Keratinocyte (primary cell): ENCODE measurements around the gene CPLANE2. TPM values are rescaled to one million over a fixed set of nuclear protein-coding genes. Genes with fewer than 3 reads are reported as not detected.

Experiments used
- DNase-seq: peaks from one replicate; pipeline ENCODE4 v3.0.0-alpha.2; 2011; ENCODE audit warnings: low read depth, missing footprints, low spot score
- FAIRE-seq: peaks from 2 replicates; lab custom pipeline; 2011; peaks lifted over from hg19 to GRCh38; lab: Jason Lieb, UNC
- H2AFZ ChIP-seq: 2 replicates; pipeline ENCODE4 v1.6.0; 2012; ENCODE audit warnings: low read length, control low read depth, inconsistent platforms; ENCODE audit not compliant: control insufficient read depth
- H3K27ac ChIP-seq: 2 replicates; pipeline ENCODE4 v1.5.1; 2011; ENCODE audit warnings: low read length; ENCODE audit not compliant: control insufficient read depth, insufficient read depth
- H3K27me3 ChIP-seq: 3 replicates; pipeline ENCODE4 v1.6.0; 2011; ENCODE audit warnings: low read length; ENCODE audit not compliant: control insufficient read depth, insufficient read depth; ENCODE audit errors: extremely low read depth
- H3K36me3 ChIP-seq, 2 experiments: 2 replicates in 1 of 2; 3 replicates in 1 of 2; pipeline ENCODE4 v1.5.1; 2011; ENCODE audit warnings: low read length in 2 of 2, mild to moderate bottlenecking in 1 of 2; ENCODE audit not compliant: control insufficient read depth in 2 of 2, insufficient read depth in 2 of 2; ENCODE audit errors: extremely low read depth in 1 of 2
- H3K4me1 ChIP-seq: 3 replicates; pipeline ENCODE4 v1.5.1; 2011; ENCODE audit warnings: low read length; ENCODE audit not compliant: control insufficient read depth, insufficient read depth; ENCODE audit errors: extremely low read depth
- H3K4me2 ChIP-seq: 3 replicates; pipeline ENCODE4 v1.6.0; 2011; ENCODE audit warnings: low read depth, low read length; ENCODE audit not compliant: control insufficient read depth, insufficient read depth; ENCODE audit errors: extremely low read depth
- H3K4me3 ChIP-seq, 3 experiments: fragments of 200-600 bp in 1 of 3; sonication (generic) in 1 of 3; 2 replicates in 2 of 3; 3 replicates in 1 of 3; pipeline ENCODE4 v1.5.1; 2011 to 2016; ENCODE audit warnings: low read length in 3 of 3, mild to moderate bottlenecking in 3 of 3, control low read depth in 2 of 3, inconsistent platforms in 1 of 3, low read depth in 1 of 3, mixed read lengths in 1 of 3, mixed run types in 1 of 3, moderate library complexity in 1 of 3; ENCODE audit not compliant: control insufficient read depth in 2 of 3, insufficient read depth in 2 of 3; ENCODE audit errors: extremely low read depth in 1 of 3
- H3K79me2 ChIP-seq: 2 replicates; pipeline ENCODE4 v1.6.0; 2012; ENCODE audit warnings: low read length; ENCODE audit not compliant: control insufficient read depth, insufficient read depth
- H3K9ac ChIP-seq: 3 replicates; pipeline ENCODE4 v1.6.0; 2011; ENCODE audit warnings: low read length; ENCODE audit not compliant: control insufficient read depth, insufficient read depth; ENCODE audit errors: extremely low read depth
- H3K9me1 ChIP-seq: 3 replicates; pipeline ENCODE4 v1.6.0; 2011; ENCODE audit warnings: low read length; ENCODE audit not compliant: control insufficient read depth, insufficient read depth; ENCODE audit errors: extremely low read depth
- H3K9me3 ChIP-seq: 2 replicates; pipeline ENCODE4 v1.5.1; 2012; ENCODE audit warnings: low read depth, low read length; ENCODE audit not compliant: control insufficient read depth
- H4K20me1 ChIP-seq: 3 replicates; pipeline ENCODE4 v1.6.0; 2011; ENCODE audit warnings: low read length; ENCODE audit not compliant: control insufficient read depth, insufficient read depth; ENCODE audit errors: extremely low read depth
- EZH2 ChIP-seq: IDR thresholded peaks from one replicate; pipeline ENCODE4 v1.6.1; 2012; ENCODE audit warnings: inconsistent platforms, mild to moderate bottlenecking, low read length, moderate library complexity
- dilution Hi-C: fragments of 300-500 bp; cut with MboI; formaldehyde crosslinking; loops from one replicate; pipeline ENCODE4 v1.7.0; 2020; ENCODE audit warnings: low sequenced_read_pairs; ENCODE audit not compliant: extremely low pct_ligation_motif_present
- polyA plus RNA-seq, 5 experiments: library from polyadenylated mRNA; depleted of rRNA in 3 of 5; stranded (reverse) in 3 of 5; stranded (forward) in 1 of 5; unstranded in 1 of 5; fragments of >200 nt; gene quantifications; 1 replicate in 1 of 5; 2 replicates in 3 of 5; 3 replicates in 1 of 5; pipeline versions ENCODE4 v1.2.1 to v1.2.3, GENCODE V29; 2011 to 2012; ENCODE audit warnings: missing spikeins in 2 of 5, low read depth in 1 of 5, low replicate concordance in 1 of 5
- TF ChIP-seq, protein P1 (sequence below), 3 experiments: IDR thresholded peaks in 1 of 3; conservative IDR thresholded peaks in 1 of 3; optimal IDR thresholded peaks in 1 of 3; 2 replicates in 2 of 3; 3 replicates in 1 of 3; pipeline versions ENCODE3 to v1.5.1; 2011; ENCODE audit warnings: low read length in 3 of 3, mild to moderate bottlenecking in 3 of 3, moderate library complexity in 2 of 3, control low read depth in 1 of 3, inconsistent platforms in 1 of 3; ENCODE audit not compliant: insufficient read depth in 2 of 3; ENCODE audit errors: extremely low read depth in 1 of 3

Gene CPLANE2
- polyA plus RNA-seq, 1 donor (not counting 4 experiments of a cell fraction or from before 2014, with no cell fraction given): 2.5 TPM

DNA sequence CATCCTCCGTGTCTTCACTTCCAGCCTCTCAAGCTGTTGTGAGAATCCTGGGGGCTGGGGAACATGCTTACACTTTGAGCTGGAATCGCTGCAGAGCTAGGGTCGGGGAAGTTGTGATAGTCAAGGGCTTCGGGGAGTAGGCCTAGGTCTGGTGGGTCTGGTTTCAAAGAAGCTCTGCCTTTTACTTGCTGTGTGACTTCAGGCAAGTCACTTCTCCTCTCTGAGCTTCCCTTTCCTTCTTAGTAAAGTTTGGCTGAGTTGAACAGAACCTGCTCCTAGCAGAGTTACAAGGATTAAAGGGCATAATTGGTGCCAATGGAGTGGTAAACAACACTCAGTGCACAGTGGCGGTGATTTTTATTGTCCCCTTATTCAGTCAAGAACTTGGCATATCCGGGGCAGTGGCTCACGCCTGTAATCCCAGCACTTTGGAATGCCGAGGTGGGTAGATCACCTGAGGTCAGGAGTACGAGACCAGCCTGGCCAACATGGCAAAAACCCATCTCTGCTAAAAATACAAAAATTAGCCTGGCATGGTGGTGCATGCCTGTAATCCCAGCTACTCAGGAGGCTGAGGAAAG, 50.2 kb downstream of the CPLANE2 start:
- no peak overlapping the region for H3K4me2 ChIP-seq
- FAIRE-seq: no peak
- no peak overlapping the region for H2AFZ ChIP-seq

DNA sequence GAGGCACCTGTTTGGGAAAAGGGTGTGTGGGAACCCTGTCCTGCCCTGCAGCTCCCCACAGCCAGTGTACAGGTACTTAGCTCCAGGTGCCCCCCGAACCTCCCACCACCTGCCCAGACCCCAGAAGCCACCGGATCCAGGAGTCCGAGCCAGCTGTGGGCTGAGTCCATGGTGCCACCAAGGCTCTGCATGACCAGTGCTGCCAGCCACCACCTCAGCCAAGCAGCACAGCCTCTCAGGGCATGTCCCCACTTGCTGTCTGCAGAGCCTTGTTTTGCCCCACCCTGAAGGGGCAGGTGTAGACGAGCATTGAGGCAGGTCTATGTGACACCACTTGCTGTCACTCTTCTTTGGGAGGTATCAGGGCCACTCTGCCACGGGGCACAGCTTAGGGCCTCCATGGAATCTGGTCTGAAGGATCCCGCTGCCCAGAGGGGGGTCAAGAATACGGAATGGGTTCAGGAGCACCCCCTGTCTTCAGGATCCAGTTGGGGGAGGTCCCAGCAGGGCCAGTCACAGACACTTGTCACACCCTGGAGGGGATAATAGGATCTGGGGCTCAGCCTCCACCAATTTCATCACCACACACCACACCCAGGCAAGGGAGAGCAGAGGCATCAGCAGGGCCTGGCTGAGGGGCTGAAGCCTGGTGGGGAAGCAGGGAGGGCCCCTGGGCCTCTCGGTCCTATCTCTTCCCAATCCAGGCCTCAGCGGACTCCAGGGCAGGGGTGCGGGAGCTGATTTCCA, 52.3 kb downstream of the CPLANE2 start:
- H3K36me3 ChIP-seq: no peaks in the 10 kb centered on the region
- H2AFZ ChIP-seq: no peak overlapping the region
- H3K9me3 ChIP-seq: no peaks in the 10 kb centered on the region
- TF ChIP-seq EZH2: no peak
- TF ChIP-seq, protein P1, sequence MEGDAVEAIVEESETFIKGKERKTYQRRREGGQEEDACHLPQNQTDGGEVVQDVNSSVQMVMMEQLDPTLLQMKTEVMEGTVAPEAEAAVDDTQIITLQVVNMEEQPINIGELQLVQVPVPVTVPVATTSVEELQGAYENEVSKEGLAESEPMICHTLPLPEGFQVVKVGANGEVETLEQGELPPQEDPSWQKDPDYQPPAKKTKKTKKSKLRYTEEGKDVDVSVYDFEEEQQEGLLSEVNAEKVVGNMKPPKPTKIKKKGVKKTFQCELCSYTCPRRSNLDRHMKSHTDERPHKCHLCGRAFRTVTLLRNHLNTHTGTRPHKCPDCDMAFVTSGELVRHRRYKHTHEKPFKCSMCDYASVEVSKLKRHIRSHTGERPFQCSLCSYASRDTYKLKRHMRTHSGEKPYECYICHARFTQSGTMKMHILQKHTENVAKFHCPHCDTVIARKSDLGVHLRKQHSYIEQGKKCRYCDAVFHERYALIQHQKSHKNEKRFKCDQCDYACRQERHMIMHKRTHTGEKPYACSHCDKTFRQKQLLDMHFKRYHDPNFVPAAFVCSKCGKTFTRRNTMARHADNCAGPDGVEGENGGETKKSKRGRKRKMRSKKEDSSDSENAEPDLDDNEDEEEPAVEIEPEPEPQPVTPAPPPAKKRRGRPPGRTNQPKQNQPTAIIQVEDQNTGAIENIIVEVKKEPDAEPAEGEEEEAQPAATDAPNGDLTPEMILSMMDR (optimal IDR thresholded peaks at IDR 0.05 in 1 of 3, IDR thresholded peaks at IDR 0.05 in 1 of 3, conservative IDR thresholded peaks at IDR 0.05 in 1 of 3; ENCODE audit: extremely low read depth in 1 of 3, insufficient read depth in 2 of 3, low read length in 3 of 3): no peak
- H3K9me1 ChIP-seq: no peaks in the 10 kb centered on the region
- H3K4me3 ChIP-seq: no peak overlapping the region
- peaks cover 58% of the 10 kb centered on the region for H3K4me1 ChIP-seq
- H3K27ac ChIP-seq: peak overlapping the region; percentile 25
- no peaks in the 10 kb centered on the region for H3K79me2 ChIP-seq
- dilution Hi-C loops: no loop called here
- H4K20me1 ChIP-seq: no peaks in the 10 kb centered on the region
- peak overlapping the region; percentile 59 for H3K4me2 ChIP-seq
- no peaks in the 10 kb centered on the region for H3K27me3 ChIP-seq
- no peak for FAIRE-seq
- peak; percentile 89 for DNase-seq
- H3K9ac ChIP-seq: peak overlapping the region; percentile 18

More for the DNA sequence above, 50.2 kb downstream of the CPLANE2 start:
- no peaks in the 10 kb centered on the region for H4K20me1 ChIP-seq
- H3K9me3 ChIP-seq: no peaks in the 10 kb centered on the region
- dilution Hi-C loops: no loop called here
- H3K27me3 ChIP-seq: no peaks in the 10 kb centered on the region
- H3K4me3 ChIP-seq: no peak overlapping the region
- H3K36me3 ChIP-seq: no peaks in the 10 kb centered on the region
- no peak overlapping the region for H3K9ac ChIP-seq
- H3K79me2 ChIP-seq: no peaks in the 10 kb centered on the region
- H3K4me1 ChIP-seq: peaks cover 65% of the 10 kb centered on the region
- no peak for TF ChIP-seq EZH2
- TF ChIP-seq, protein P1 (optimal IDR thresholded peaks at IDR 0.05 in 1 of 3, IDR thresholded peaks at IDR 0.05 in 1 of 3, conservative IDR thresholded peaks at IDR 0.05 in 1 of 3; ENCODE audit: extremely low read depth in 1 of 3, insufficient read depth in 2 of 3, low read length in 3 of 3): no peak
- H3K9me1 ChIP-seq: no peaks in the 10 kb centered on the region
- H3K27ac ChIP-seq: no peak overlapping the region
- no peak for DNase-seq
